GM18499 (cell line): ENCODE data around the gene DCUN1D1.
A peak's percentile ranks its signal among the peaks of the same experiment; 100 is the strongest.

Experiments
- ATAC-seq: cut with Tn5 transposase; IDR thresholded peaks from one replicate; pipeline ENCODE4 v1.9.1; 2021; ENCODE audit warnings: moderate number of reproducible peaks; ENCODE audit not compliant: insufficient read depth, unreplicated experiment

The DCUN1D1 gene

DNA sequence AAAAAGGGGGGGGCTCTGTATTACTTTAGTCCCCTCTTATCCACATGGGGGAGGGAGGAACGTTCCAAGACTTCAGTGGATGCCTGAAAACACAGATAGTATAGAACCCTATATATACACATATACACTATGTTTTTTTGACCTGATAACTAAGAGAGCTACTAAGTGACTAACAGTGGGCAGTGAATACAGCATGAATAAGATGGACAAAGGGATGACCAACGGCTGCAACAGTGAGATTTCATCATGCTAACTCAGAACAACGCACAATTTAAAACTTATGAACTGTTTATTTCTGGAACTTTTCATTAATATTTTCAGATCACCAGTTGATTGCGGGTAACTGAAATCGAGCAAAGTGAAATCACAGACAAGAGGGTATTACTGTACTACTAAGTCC, 7.3 kb downstream of the DCUN1D1 start:
- ATAC-seq: no peak

DNA sequence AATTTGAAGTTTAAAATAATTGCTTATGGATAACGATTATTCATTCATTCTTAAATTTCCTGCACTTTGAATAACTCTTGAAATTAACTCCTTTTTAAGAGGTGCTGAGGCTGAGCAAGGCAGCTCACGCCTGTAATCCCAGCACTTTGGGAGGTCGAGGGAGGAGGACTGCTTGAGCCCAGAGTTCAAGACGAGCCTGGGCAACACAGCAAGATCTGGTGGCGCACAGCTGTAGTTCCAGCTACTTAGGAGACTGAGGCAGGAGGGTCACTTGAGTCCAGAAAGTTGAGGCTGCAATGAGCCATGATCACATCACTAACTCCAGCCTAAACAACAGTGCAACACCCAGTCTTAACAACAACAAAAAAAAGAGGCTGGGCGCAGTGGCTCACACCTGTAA, 8.0 kb downstream of the DCUN1D1 start:
- ATAC-seq: no peak

DNA sequence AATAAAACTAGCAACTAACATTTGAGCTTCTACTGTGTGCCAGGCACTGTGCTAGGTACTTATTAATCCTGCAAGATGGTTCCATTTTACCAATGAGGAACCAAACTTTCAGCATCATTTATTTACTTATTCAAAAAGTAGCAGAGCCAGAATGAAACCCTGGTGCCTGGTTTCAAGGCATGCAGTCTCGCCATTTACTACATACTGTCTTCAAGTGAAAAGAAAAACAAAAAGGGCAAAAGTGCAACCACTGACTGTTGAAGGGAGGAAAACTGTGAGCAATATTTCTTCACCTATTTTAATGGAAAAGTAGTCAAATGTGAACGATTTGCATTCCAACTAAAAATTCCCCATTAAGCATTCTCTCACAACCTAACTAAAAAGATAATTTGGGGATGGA, 8.7 kb downstream of the DCUN1D1 start:
- no peak for ATAC-seq

DNA sequence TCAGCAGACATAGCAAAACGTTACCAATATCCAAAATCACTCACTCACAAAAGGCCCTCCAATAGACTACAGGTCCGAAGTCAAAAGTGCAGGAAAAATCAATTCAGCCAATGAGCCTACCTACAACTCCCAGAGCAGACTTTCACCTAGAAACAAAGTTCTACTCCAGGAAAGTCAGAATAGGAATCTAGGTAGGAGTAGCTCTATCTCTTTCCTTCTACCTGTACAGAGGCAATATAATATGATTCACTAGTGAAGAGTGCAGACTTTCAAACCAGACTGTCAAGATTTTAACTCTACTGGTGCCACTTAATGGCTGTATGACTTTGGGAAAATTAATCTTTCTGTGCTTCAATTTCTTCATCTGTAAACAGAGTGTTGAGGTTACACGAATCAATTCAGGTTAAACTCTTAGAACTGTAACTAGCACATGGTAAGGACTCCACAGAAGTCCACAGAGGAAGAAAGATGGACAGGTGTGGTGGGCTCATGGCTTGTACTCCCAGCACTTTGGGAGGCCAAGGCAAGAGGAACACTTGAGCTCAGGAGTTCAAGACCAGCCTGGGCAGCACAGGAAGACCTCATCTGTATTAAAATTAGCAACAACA, 9.4 kb downstream of the DCUN1D1 start:
- ATAC-seq: no peak

DNA sequence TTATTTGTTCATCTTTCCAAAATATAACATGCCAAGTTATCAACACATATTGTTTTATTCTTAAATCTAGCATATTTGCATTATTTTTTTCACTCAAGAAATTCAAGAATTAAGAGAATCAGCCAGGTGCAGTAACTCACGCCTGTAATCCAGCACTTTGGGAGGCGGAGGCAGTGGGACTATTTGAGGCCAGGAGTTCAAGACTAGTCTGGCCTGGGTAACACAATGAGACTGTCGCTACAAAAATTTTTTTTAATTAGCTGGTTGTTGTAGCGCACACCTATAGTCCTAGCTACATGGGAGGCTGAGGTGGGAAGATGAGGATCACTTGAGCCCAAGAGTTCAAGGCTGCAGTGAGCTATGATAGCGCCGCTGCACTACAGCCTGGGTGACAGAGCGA, 10.5 kb downstream of the DCUN1D1 start:
- no peak for ATAC-seq

DNA sequence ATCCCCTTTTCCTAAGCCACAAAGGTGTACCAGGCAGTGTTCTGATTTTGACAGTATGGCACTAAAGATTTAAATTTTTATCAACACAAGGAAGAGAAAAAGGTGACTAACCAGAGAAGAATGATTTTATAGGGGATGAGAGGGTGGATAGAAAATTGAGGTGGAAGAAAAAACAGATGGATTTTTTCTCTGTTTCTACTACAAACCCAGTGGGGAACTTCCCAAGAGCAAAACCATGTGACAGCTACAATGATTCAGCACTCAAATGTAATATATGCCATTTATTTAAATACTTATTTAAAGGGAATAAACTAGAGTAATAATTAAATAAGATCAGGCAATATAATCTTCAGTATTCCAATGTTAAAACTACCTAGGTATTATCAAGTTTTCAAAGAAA, 11.1 kb downstream of the DCUN1D1 start:
- no peak for ATAC-seq

DNA sequence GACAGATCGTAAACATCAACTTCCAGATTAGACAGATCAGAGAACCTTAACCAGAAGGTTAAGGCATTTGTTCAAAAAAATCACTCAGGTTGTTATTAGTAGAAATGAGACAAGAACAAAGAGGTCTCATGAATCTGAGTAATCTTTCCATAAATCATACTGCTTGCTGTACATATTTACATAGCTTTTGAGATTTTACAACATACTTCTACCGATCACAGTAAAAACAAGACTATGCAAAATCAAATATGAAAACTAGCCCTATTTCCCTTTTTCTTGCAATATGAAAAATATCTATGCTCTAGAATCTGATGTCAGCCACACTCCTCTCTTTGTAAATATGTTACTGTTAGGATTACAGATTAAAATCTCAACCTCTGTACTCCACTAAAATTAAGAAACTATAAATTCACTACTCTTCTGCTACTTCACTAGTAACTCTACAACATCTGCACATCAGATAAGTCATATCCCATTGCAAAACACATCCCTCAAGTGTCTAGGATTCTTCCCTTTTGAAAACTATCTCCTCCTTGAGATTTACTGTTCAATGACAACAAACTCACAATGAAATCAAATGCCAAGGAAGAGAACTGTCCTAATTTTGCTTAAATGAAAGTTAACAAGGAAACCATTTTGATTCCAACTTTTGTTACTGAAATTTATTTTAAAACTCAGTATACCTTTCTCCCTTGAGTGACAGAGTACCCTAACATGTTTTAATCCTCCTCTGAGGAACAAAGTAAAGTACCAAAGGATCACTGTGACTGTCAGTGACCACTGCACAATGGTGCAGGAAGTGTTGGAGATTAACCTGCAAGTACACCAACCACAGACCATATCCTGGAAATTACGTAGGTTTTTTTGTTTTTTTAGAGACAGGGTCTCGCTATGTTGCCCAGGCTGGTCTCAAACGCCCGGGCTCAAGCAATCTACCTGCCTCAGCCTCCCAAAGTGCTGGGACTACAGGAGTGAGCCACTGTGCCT, 12.8 kb downstream of the DCUN1D1 start:
- ATAC-seq: peak; percentile 73

DNA sequence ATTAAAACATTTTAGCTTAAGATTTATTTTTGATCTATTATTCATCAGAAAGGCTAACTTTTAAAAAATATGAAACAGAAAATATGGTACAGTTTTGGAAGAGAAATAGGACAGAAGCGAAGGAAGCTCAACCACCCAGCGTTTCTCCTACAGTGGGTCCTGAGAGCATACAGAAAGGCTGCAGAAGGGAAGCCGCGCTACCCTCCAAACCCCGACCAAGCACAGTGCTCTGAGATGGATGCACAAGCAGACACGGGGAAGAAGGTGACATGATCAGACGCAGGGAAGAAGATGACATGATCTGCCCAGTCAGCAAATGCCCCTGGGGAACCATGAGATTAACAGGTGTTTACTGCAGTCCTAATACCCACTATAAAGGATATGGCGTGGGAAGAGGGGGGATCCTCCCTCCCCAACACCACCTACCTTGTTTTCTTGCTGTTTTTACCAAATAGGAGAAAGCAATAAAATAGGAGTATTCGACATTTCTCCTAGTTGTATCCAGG, 14.4 kb downstream of the DCUN1D1 start:
- no peak for ATAC-seq

DNA sequence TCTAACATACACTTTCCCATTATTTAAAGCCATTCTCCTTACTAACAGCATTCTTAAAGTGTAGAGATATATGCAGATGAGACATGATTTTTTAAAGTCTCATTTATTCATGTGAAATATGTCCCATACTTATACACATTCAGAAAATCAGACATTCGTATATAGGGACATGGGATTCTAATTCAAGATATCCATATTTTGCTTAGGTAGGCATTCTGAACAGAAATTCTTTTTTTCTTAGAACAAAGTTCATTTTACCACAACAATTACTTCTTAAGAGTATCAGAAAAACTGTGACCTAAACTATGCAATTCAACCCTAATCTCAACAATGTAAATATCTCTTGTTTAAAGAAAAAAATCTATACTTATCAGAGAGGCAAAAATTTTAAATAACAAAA, 16.2 kb downstream of the DCUN1D1 start:
- ATAC-seq: no peak

DNA sequence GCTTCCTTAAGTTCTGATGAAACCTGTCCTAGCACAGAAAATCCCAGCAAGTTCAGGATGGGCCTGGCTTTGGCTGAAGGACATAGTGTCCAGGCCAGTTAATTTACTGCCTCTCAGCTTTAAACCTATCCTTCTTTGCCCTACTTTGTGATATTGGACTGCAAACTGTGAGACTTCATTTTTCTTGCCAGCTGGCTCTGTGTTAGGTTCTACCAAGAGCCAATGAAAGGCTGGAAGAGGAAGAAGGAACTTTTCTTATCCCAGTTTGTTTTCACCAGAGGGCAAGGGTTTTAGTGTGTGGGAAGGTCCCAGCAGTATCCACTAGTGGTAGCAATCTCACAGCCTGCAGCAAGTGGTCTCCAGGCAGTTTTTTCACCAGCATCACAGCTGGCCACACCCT, 18.2 kb downstream of the DCUN1D1 start:
- no peak for ATAC-seq

DNA sequence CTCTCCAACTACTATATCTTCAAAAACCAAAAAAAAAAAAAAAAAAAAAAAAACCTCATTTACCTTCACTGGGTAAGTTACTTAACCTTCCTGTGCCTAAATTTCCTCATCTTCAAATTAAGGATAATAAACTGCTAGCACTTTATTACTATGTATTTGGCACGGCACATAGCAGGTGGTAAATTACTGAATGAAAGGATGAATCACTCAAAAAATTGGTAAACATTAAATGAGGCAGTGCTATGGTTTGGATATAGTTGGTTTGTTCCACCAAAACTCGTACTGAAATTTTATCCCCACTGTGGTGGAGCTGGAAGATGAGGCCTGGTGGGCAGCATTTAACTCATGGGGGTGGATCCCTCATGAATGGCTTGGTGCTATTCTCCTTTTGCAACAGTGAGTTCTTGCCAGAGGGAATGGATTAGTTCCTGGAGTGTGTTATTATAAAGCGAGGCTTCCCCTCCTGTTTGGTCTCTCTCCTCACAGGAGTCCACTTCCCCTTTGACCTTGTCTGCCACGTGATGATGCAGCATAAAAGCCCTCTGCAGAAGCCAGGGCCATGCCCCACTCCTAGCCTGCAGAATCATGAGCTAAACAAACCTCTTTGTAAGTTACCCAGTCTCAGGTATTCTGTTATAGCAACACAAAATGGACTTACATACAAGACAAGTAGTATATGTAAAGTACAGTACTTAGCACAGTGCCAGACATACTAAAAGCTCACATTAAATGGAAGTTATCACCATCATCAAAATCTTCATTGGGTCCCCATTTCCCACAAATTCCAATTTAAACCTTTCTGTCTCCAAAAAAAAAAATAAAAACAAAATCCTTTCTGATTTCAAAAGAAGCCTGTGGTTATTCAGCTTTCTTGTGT, 20.6 kb downstream of the DCUN1D1 start:
- no peak for ATAC-seq

DNA sequence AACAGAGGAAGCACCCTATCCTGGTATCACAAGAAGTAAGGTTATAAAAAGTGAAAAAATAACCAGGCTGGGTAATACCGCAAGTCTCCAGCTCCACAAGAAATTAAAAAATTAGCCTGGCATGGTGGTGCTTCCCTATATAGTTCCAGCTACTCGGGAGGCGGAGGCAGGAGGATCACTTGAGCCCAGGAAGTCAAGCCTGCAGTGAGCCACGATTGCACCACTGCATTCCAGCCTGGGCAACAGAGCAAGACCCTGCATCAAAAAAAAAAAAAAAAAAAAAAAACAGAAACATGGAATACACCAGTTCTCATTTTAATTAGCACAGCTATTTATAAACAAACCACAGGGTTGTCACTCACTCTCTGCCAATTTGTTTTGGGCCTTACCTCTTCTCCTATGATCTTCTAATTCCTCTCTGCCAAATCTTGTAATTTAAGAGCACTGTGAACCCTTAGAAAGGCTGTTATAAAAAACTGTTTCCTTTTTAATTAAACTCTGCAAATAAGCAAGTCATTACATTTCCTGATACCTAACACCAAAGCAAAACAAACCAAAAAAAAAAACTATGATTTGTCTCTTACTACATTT, 22.6 kb downstream of the DCUN1D1 start:
- no peak for ATAC-seq

DNA sequence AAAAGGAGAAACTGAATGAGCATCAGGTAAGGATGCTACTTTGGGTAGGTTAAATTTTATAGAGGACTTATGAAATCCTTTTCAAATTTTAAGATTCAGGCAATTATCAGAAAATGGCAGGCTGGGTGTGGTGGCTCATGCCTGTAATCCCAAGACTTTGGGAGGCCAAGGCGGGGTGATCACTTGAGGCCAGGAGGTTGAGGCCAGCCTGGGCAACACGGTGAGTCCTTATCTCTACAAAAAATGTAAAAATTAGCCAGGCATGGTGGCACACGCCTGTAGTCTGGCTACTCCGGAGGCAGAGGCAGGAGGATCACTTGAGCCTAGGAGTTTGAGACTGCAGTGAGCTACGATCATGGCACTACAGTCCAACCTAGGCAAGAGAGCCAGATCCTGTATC, 23.1 kb downstream of the DCUN1D1 start:
- ATAC-seq: no peak

DNA sequence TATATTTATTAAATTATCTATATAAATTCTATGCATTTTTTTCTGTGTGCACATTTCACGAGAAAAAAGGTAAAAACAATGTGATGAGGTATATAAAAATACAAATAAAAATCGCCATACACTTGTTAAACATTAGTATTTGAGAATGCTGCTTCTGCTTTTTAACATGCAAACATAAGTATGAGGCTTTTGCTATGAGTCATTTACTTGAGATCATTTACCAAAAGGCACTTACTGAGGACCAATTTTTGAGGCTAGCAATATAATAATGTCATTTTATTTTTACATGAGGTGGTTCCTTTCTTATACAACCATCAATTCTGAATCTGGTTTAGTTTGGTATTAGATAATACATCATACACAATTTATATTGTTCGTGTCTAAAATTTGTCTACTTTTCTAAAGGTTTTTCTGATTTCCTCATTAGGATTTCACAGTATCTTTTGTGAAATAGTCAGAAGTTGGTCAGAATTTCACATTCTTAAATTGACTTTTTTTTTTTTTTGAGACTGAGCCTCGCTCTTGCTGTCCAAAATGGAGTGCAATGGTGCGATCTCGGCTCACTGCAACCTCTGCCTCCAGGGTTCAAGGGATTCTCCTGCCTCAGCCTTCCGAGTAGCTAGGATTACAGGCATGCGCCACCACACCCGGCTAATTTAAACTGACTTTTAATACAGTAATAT, 25.6 kb downstream of the DCUN1D1 start:
- ATAC-seq: peak; percentile 86

DNA sequence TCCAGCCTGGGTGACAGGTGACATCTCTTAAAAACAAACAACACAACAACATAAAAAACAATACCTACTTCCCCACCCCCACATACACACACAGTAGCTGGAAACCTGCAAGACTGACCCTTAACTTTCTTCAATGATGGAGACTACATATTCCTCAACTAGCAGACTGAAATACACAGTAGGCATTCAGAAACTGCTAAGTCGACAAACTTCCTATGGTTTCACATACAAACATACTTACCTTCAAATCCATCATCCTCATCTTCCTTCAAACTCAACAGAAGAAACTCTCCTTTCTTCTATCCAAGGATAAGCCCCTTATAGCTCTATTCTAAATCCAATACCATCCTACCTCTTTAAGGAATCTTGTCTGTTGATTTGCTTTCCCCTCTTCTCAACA, 30.6 kb downstream of the DCUN1D1 start:
- ATAC-seq: no peak

DNA sequence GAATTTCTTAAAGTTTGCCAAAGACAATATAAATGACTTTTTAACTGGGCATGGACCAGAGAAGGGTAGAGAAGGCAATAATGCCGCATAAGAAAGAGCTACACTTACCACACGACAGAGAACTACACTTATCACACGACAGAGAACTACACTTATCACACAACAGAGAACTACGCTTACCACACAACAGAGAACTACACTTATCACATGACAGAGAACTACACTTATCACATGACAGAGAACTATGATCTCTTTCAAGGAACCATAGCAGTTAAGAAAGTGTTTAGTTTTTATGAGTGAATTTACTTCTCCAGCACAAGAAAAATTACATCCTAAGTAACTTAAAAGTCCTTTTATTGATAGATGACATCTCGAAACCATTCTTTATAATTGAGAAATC, 32.0 kb downstream of the DCUN1D1 start:
- ATAC-seq: no peak

DNA sequence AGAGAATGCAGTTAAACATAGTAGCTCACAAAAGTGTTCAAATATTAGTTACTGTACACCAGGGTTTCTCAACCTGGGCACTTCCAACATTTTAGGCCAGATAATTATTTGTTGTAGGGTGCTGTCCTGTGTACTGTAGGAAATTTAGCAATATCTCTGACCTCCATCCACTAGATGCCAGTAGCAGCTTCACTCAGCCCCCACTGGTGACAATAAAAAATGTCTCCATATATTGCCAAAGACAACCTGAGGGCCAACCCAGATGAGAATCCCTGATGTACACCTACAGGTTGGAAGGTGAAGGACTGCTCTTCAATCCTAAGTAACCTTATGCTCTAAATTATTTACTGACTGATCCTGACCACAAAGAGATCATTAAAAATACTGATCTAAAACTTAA, 32.5 kb downstream of the DCUN1D1 start:
- ATAC-seq: no peak

DNA sequence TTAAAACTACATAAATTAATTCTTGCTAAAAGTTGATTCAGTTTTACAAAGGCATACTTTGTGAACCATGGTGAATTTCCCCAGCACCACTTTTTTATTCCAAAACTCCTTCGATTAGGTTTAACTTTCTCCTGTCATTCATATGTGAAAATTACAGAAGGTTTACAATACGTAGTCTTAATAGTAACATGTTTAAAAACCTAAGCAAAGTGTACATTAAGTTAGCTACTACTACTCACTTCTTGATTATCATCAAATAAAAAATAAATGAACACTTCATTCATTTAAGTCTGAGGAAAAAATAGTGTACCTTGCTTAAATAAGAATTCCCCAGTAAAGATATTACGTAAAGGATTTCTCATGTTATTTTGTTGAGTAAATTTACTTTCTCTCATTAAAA, 38.6 kb downstream of the DCUN1D1 start:
- no peak for ATAC-seq

DNA sequence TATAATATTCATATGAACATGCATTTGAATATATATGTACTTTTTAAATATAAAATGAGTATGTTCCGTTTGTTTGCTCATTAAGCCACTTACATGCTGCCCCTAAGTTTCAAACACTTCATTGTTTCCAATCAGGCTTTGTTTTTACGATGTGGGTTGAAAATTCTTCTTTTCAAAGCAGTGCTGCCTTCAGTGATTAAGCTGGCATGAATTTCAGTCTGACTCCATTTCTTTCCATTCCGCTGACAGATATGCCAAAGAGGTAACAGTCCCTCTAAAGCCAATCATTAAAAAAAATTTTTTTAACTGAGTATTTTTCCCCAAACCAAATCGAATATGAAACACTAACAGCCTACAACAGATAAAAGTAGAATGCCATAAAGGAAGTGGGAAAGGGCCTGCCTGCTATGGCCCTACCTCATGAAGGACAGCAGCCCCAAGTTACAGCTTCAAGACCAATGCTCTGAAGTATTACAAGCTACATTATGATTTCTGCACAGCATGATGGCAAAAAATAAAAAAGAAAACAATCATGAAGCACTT, 40.0 kb downstream of the DCUN1D1 start:
- ATAC-seq: no peak
